Glutamatergic neuron (in vitro differentiated cells): ENCODE measurements around the gene PTPRN2. TPM values are rescaled to one million over a fixed set of nuclear protein-coding genes. Genes with fewer than 3 reads are reported as not detected.

Experiments
- DNase-seq: peaks from one replicate; pipeline ENCODE4 v3.0.0; 2022
- H3K27ac Mint-ChIP-seq: one replicate; pipeline ENCODE4 v1.8.0; 2020; ENCODE audit warnings: mild to moderate bottlenecking, mixed read lengths, inconsistent platforms; ENCODE audit not compliant: unreplicated experiment
- H3K27me3 Mint-ChIP-seq: one replicate; pipeline ENCODE4 v1.8.0; 2020; ENCODE audit warnings: mild to moderate bottlenecking, moderate library complexity, mixed read lengths, inconsistent platforms; ENCODE audit not compliant: unreplicated experiment
- H3K36me3 Mint-ChIP-seq: one replicate; pipeline ENCODE4 v1.8.0; 2020; ENCODE audit warnings: mild to moderate bottlenecking, mixed read lengths, inconsistent platforms; ENCODE audit not compliant: unreplicated experiment
- H3K4me1 Mint-ChIP-seq: one replicate; pipeline ENCODE4 v1.8.0; 2020; ENCODE audit warnings: mild to moderate bottlenecking, low read depth, mixed read lengths, inconsistent platforms; ENCODE audit not compliant: unreplicated experiment
- H3K4me3 Mint-ChIP-seq: one replicate; pipeline ENCODE4 v1.8.0; 2020; ENCODE audit warnings: mild to moderate bottlenecking, mixed read lengths, inconsistent platforms; ENCODE audit not compliant: unreplicated experiment
- H3K9me3 Mint-ChIP-seq: one replicate; pipeline ENCODE4 v1.8.0; 2020; ENCODE audit warnings: mild to moderate bottlenecking, moderate library complexity, mixed read lengths, inconsistent platforms; ENCODE audit not compliant: unreplicated experiment
- CTCF ChIP-seq: fragments of 200-600 bp; sonication (generic); IDR thresholded peaks from one replicate; pipeline ENCODE4 v1.5.0; 2021; ENCODE audit not compliant: partially characterized antibody, unreplicated experiment
- total RNA-seq: library from RNA; stranded (reverse); fragmentation: NEBNext Ultra II Directional; extraction: Animal tissue kit (Norgen Biotek cat#: 25700); gene quantifications from one replicate; pipeline ENCODE4 v1.2.1, GENCODE V29; 2021; ENCODE audit not compliant: unreplicated experiment

The PTPRN2 gene
- total RNA-seq, 1 donor from 2014 or later, result 49.0 TPM

GRCh38 chr7:157584420-157584819 is 1003.2 kb downstream of the PTPRN2 start:
- H3K9me3 Mint-ChIP-seq, result peaks cover 9% of the 10 kb centered on the region
- H3K4me1 Mint-ChIP-seq, result peaks cover 2% of the 10 kb centered on the region
- H3K4me3 Mint-ChIP-seq, result no peak overlapping the region
- H3K27ac Mint-ChIP-seq, result no peak overlapping the region
- no peak for DNase-seq
- H3K27me3 Mint-ChIP-seq, result peaks cover 12% of the 10 kb centered on the region
- H3K36me3 Mint-ChIP-seq, result no peaks in the 10 kb centered on the region
- no peak for TF ChIP-seq CTCF

- peaks cover 2% of the 10 kb centered on the region for H3K4me1 Mint-ChIP-seq
- no peak for DNase-seq
- no peaks in the 10 kb centered on the region for H3K36me3 Mint-ChIP-seq
- peaks cover 5% of the 10 kb centered on the region for H3K9me3 Mint-ChIP-seq
- no peak overlapping the region for H3K27ac Mint-ChIP-seq
- no peak overlapping the region for H3K4me3 Mint-ChIP-seq
- TF ChIP-seq CTCF, result no peak
- peaks cover 6% of the 10 kb centered on the region for H3K27me3 Mint-ChIP-seq
These were observed 1005.9 kb downstream of the PTPRN2 start for GRCh38 chr7:157581740-157582139.

- TF ChIP-seq CTCF, result no peak
- Mint-ChIP-seq H3K9me3 (peaks cover 5% of the 10 kb centered on the region), H3K27ac (no peak overlapping the region), H3K4me3 (no peak overlapping the region), H3K4me1 (peaks cover 2% of the 10 kb centered on the region), H3K36me3 (no peaks in the 10 kb centered on the region), H3K27me3 (peaks cover 6% of the 10 kb centered on the region)
- DNase-seq, result no peak
These were observed 1007.3 kb downstream of the PTPRN2 start for GRCh38 chr7:157580324-157580723.

- Mint-ChIP-seq H3K36me3 (no peaks in the 10 kb centered on the region), H3K4me3 (no peak overlapping the region), H3K9me3 (peaks cover 2% of the 10 kb centered on the region), H3K4me1 (peaks cover 2% of the 10 kb centered on the region), H3K27me3 (peaks cover 11% of the 10 kb centered on the region), H3K27ac (no peak overlapping the region)
- DNase-seq, result no peak
- TF ChIP-seq CTCF, result no peak
These were observed 1008.2 kb downstream of the PTPRN2 start for GRCh38 chr7:157579425-157579824.

- Mint-ChIP-seq H3K9me3 (no peaks in the 10 kb centered on the region), H3K27ac (no peak overlapping the region), H3K27me3 (peaks cover 16% of the 10 kb centered on the region), H3K36me3 (peaks cover 5% of the 10 kb centered on the region), H3K4me3 (no peak overlapping the region), H3K4me1 (peaks cover 2% of the 10 kb centered on the region)
- TF ChIP-seq CTCF, result no peak
- DNase-seq, result no peak
These were observed 1009.8 kb downstream of the PTPRN2 start for GRCh38 chr7:157577796-157578339.
